ENCODE data around the gene CLSTN2.

DNA sequence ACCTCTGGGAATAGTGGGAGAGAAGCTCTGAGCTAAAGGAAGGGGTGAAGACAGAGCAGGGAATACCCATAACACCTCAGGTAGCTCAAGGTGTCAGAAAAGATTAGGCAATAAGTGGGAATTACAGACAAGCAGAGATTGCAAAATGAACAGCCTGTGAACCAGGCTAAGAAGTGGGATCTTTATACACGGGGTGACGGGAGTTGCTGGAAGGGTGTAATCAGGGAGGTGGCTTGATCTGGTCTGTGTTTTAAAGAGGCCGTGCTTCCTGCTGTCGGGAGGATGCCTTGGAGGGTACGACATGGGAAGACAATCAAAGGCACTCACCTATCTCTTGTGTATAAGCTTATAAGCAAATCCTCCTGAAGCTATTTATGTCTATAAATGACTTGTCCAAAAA is 216.3 kb downstream of the CLSTN2 start:
- TF ChIP-seq POLR2A (IDR thresholded peaks at IDR 0.05; ENCODE audit: borderline replicate concordance, extremely low read depth, insufficient read depth, insufficient read length) (no peak), ZFX (IDR thresholded peaks at IDR 0.05) (no peak), TCF7L2 (IDR thresholded peaks at IDR 0.05; ENCODE audit: borderline replicate concordance, extremely low read depth, insufficient read depth, insufficient read length) (no peak), EZH2phosphoT487 (IDR thresholded peaks at IDR 0.05; ENCODE audit: borderline replicate concordance) (no peak)
- TF ChIP-seq, protein P1, sequence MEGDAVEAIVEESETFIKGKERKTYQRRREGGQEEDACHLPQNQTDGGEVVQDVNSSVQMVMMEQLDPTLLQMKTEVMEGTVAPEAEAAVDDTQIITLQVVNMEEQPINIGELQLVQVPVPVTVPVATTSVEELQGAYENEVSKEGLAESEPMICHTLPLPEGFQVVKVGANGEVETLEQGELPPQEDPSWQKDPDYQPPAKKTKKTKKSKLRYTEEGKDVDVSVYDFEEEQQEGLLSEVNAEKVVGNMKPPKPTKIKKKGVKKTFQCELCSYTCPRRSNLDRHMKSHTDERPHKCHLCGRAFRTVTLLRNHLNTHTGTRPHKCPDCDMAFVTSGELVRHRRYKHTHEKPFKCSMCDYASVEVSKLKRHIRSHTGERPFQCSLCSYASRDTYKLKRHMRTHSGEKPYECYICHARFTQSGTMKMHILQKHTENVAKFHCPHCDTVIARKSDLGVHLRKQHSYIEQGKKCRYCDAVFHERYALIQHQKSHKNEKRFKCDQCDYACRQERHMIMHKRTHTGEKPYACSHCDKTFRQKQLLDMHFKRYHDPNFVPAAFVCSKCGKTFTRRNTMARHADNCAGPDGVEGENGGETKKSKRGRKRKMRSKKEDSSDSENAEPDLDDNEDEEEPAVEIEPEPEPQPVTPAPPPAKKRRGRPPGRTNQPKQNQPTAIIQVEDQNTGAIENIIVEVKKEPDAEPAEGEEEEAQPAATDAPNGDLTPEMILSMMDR (IDR thresholded peaks at IDR 0.05 in 2 of 3, conservative IDR thresholded peaks at IDR 0.05 in 1 of 3; ENCODE audit: borderline replicate concordance in 1 of 3, insufficient read depth in 1 of 3, low read depth in 2 of 3, low read length in 2 of 3) = no peak
- TF ChIP-seq, protein P2, sequence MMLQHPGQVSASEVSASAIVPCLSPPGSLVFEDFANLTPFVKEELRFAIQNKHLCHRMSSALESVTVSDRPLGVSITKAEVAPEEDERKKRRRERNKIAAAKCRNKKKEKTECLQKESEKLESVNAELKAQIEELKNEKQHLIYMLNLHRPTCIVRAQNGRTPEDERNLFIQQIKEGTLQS (IDR thresholded peaks at IDR 0.05) = no peak

All from HCT116 (cell line).